A673 (cell line): ENCODE measurements around the gene LAMA2.

Experiments used
- CTCF ChIP-seq: fragments of 300-800, 200-600 bp; sonication (generic); conservative IDR thresholded peaks from 2 replicates; pipeline ENCODE4 v1.5.1; 2017; ENCODE audit warnings: low read depth, mild to moderate bottlenecking, antibody characterized with exemption, low read length, moderate library complexity, mixed read lengths
- EZH2 ChIP-seq: fragments of 200-600 bp; sonication (generic); IDR thresholded peaks from 2 replicates; pipeline ENCODE4 v1.6.1; 2017; ENCODE audit warnings: borderline replicate concordance, low read depth, mild to moderate bottlenecking, mixed read lengths, antibody characterized with exemption, low read length; ENCODE audit not compliant: poor library complexity, severe bottlenecking

GRCh38 chr6:128841518-128841917, 41.4 kb upstream of the LAMA2 start:
- TF ChIP-seq CTCF (no peak), EZH2 (no peak)
